Neural crest cell (in vitro differentiated cells): ENCODE results near the gene NPAS3. TPM values are rescaled to one million over a fixed set of nuclear protein-coding genes. Genes with fewer than 3 reads are reported as not detected.

Experiments
- DNase-seq: peaks from one replicate; pipeline ENCODE4 v3.0.0; 2021; ENCODE audit warnings: low read depth, mixed read lengths, low spot score
- H3K27ac Mint-ChIP-seq: one replicate; pipeline ENCODE4 v1.8.0; 2021; ENCODE audit warnings: mild to moderate bottlenecking, mixed read lengths; ENCODE audit not compliant: unreplicated experiment
- H3K27me3 Mint-ChIP-seq: 2 replicates; pipeline ENCODE4 v1.8.0; 2021; ENCODE audit warnings: low read depth, mild to moderate bottlenecking, mixed read lengths
- H3K36me3 Mint-ChIP-seq: 2 replicates; pipeline ENCODE4 v1.8.0; 2021; ENCODE audit warnings: low read depth, mild to moderate bottlenecking, mixed read lengths
- H3K4me1 Mint-ChIP-seq: 2 replicates; pipeline ENCODE4 v1.8.0; 2021; ENCODE audit warnings: mixed read lengths
- H3K4me3 Mint-ChIP-seq: one replicate; pipeline ENCODE4 v1.8.0; 2021; ENCODE audit warnings: mild to moderate bottlenecking, mixed read lengths
- H3K9me3 Mint-ChIP-seq: 2 replicates; pipeline ENCODE4 v1.8.0; 2021; ENCODE audit warnings: mixed read lengths
- CTCF ChIP-seq: fragments of 200-600 bp; sonication (generic); conservative IDR thresholded peaks from 2 replicates; pipeline ENCODE4 v1.5.0; 2021; ENCODE audit warnings: antibody characterized with exemption, mild to moderate bottlenecking
- total RNA-seq: library from RNA; stranded (reverse); gene quantifications from 2 replicates; pipeline ENCODE4 v1.2.1, GENCODE V29; 2021

Gene NPAS3
- total RNA-seq, 1 donor from 2014 or later: 18.2 TPM

GRCh38 chr14:32980902-32981501 lies 42.3 kb downstream of the NPAS3 start:
- no peak overlapping the region for H3K4me3 Mint-ChIP-seq
- no peaks in the 10 kb centered on the region for H3K27me3 Mint-ChIP-seq
- no peak for TF ChIP-seq CTCF
- no peak overlapping the region for H3K27ac Mint-ChIP-seq
- peaks cover 45% of the 10 kb centered on the region for H3K4me1 Mint-ChIP-seq
- no peaks in the 10 kb centered on the region for H3K9me3 Mint-ChIP-seq
- no peaks in the 10 kb centered on the region for H3K36me3 Mint-ChIP-seq
- DNase-seq: no peak

- Mint-ChIP-seq H3K9me3 (peaks cover 3% of the 10 kb centered on the region), H3K4me3 (peak overlapping the region; percentile 56), H3K27ac (peak overlapping the region; percentile 98), H3K27me3 (no peaks in the 10 kb centered on the region), H3K36me3 (peaks cover 3% of the 10 kb centered on the region), H3K4me1 (peaks cover 59% of the 10 kb centered on the region)
- no peak for TF ChIP-seq CTCF
- DNase-seq: no peak
These were observed 45.7 kb downstream of the NPAS3 start for GRCh38 chr14:32984241-32984930.

GRCh38 chr14:32985866-32986265 lies 47.2 kb downstream of the NPAS3 start:
- peaks cover 6% of the 10 kb centered on the region for H3K9me3 Mint-ChIP-seq
- peaks cover 52% of the 10 kb centered on the region for H3K4me1 Mint-ChIP-seq
- peak; percentile 14 for DNase-seq
- H3K4me3 Mint-ChIP-seq: peak overlapping the region; percentile 56
- no peaks in the 10 kb centered on the region for H3K27me3 Mint-ChIP-seq
- peaks cover 5% of the 10 kb centered on the region for H3K36me3 Mint-ChIP-seq
- TF ChIP-seq CTCF: no peak
- H3K27ac Mint-ChIP-seq: peak overlapping the region; percentile 98

- peaks cover 11% of the 10 kb centered on the region for H3K36me3 Mint-ChIP-seq
- no peak for TF ChIP-seq CTCF
- H3K27me3 Mint-ChIP-seq: no peaks in the 10 kb centered on the region
- H3K9me3 Mint-ChIP-seq: peaks cover 6% of the 10 kb centered on the region
- peaks cover 55% of the 10 kb centered on the region for H3K4me1 Mint-ChIP-seq
- peak; percentile 53 for DNase-seq
- peak overlapping the region; percentile 90 for H3K27ac Mint-ChIP-seq
- H3K4me3 Mint-ChIP-seq: peak overlapping the region; percentile 78
These were observed 48.3 kb downstream of the NPAS3 start for GRCh38 chr14:32986791-32987540.

GRCh38 chr14:32991691-32992090 lies 53.0 kb downstream of the NPAS3 start:
- no peak overlapping the region for H3K27ac Mint-ChIP-seq
- H3K9me3 Mint-ChIP-seq: peaks cover 12% of the 10 kb centered on the region
- peaks cover 29% of the 10 kb centered on the region for H3K4me1 Mint-ChIP-seq
- H3K27me3 Mint-ChIP-seq: no peaks in the 10 kb centered on the region
- H3K36me3 Mint-ChIP-seq: peaks cover 25% of the 10 kb centered on the region
- H3K4me3 Mint-ChIP-seq: no peak overlapping the region
- no peak for TF ChIP-seq CTCF
- no peak for DNase-seq
